K562 (cell line): ENCODE measurements around the gene ERC2. TPM values are rescaled to one million over a fixed set of nuclear protein-coding genes. Genes with fewer than 3 reads are reported as not detected.

Source experiments
- ATAC-seq: fragments of 200-7000 bp; cut with Tn5 transposase; 3 replicates; pipeline ENCODE4 v1.9.1; 2020; ENCODE audit warnings: moderate library complexity
- BruUV-seq: library from RNA; stranded (reverse); fragments of 400-500 nt; replicated peaks from 2 replicates; lab custom pipeline; 2021; lab: Mats Ljungman, UMichigan
- CTCF ChIA-PET: fragments of 300-600 bp; formaldehyde crosslinking; extraction: SDS; loops from one replicate; lab custom pipeline; 2021; ENCODE audit warnings: low intra/inter-chr PET ratio; lab: Yijun Ruan, JAX
- POLR2A ChIA-PET: fragments of 300-600, 350-650 bp; sonication (Branson Sonifier 250); formaldehyde crosslinking; extraction: SDS; loops from one replicate; lab custom pipeline; 2021; ENCODE audit warnings: antibody characterized with exemption, inconsistent platforms; lab: Yijun Ruan, JAX
- DNase-seq, 4 experiments: peaks; one replicate each; pipeline versions ENCODE4 v3.0.0 to v3.0.0-alpha.2; 2011 to 2018; ENCODE audit warnings: low spot score in 3 of 4, mixed read lengths in 3 of 4; ENCODE audit errors: extremely low read depth in 1 of 4
- FAIRE-seq: peaks from 2 replicates; lab custom pipeline; 2011; peaks lifted over from hg19 to GRCh38; lab: Jason Lieb, UNC
- H2AFZ ChIP-seq: 2 replicates; pipeline ENCODE4 v1.6.0; 2011; ENCODE audit warnings: low read depth, low read length, control low read depth, inconsistent platforms
- H3K27ac ChIP-seq: fragments of 200-600 bp; 3 replicates; pipeline ENCODE4 v1.8.0; 2011; ENCODE audit warnings: low read depth, mild to moderate bottlenecking, control low read depth, inconsistent platforms, low read length, moderate library complexity, mixed read lengths; ENCODE audit errors: extremely low read depth
- H3K27me3 ChIP-seq, 2 experiments: fragments of 300-600 bp in 1 of 2; 2 replicates in 1 of 2; 3 replicates in 1 of 2; pipeline versions ENCODE4 v1.6.0 to v1.8.0; 2011; ENCODE audit warnings: inconsistent platforms in 2 of 2, low read length in 2 of 2, mild to moderate bottlenecking in 1 of 2, mixed read lengths in 1 of 2, moderate library complexity in 1 of 2; ENCODE audit not compliant: control insufficient read depth in 2 of 2, insufficient read depth in 2 of 2
- H3K36me3 ChIP-seq: fragments of 300-600 bp; 3 replicates; pipeline ENCODE4 v1.8.0; 2011; ENCODE audit warnings: mild to moderate bottlenecking, low read length, inconsistent platforms; ENCODE audit not compliant: control insufficient read depth, insufficient read depth
- H3K4me1 ChIP-seq, 2 experiments: fragments of 200-600 bp in 1 of 2; replicated peaks in 1 of 2; 2 replicates in 1 of 2; 3 replicates in 1 of 2; pipeline versions ENCODE4 v1.5.1 to v1.8.0; 2011; ENCODE audit warnings: inconsistent platforms in 2 of 2, low read length in 2 of 2, mild to moderate bottlenecking in 1 of 2, mixed read lengths in 1 of 2, moderate library complexity in 1 of 2; ENCODE audit not compliant: control insufficient read depth in 2 of 2, insufficient read depth in 2 of 2
- H3K4me2 ChIP-seq: 2 replicates; pipeline ENCODE4 v1.6.1; 2011; ENCODE audit warnings: low read length, control low read depth, inconsistent platforms, mixed read lengths; ENCODE audit not compliant: insufficient read depth
- H3K4me3 ChIP-seq: fragments of 200-600 bp; sonication (generic), shearing (Covaris generic); 2 replicates; pipeline ENCODE4 v1.5.1; 2016; ENCODE audit warnings: control low read depth, inconsistent platforms
- H3K79me2 ChIP-seq: fragments of 200-600 bp; 3 replicates; pipeline ENCODE4 v1.8.0; 2011; ENCODE audit warnings: low read length, inconsistent platforms; ENCODE audit not compliant: control insufficient read depth, insufficient read depth
- H3K9ac ChIP-seq, 2 experiments: 2 replicates each; pipeline versions ENCODE4 v1.6.0 to v1.6.1; 2011; ENCODE audit warnings: low read depth in 2 of 2, low read length in 2 of 2, control low read depth in 1 of 2, inconsistent platforms in 1 of 2, mild to moderate bottlenecking in 1 of 2, mixed read lengths in 1 of 2; ENCODE audit not compliant: insufficient read depth in 1 of 2
- H3K9me1 ChIP-seq: one replicate; pipeline ENCODE4 v1.6.0; 2011; ENCODE audit warnings: inconsistent platforms, mild to moderate bottlenecking, low read length, moderate library complexity; ENCODE audit not compliant: control insufficient read depth, insufficient read depth
- H3K9me3 ChIP-seq: replicated peaks from 2 replicates; pipeline ENCODE4 v1.5.1; 2011; ENCODE audit warnings: low read depth, low read length, inconsistent platforms; ENCODE audit not compliant: control insufficient read depth, insufficient read depth
- H4K20me1 ChIP-seq: replicated peaks from 2 replicates; pipeline ENCODE4 v1.6.1; 2011; ENCODE audit warnings: low read length, inconsistent platforms, mixed read lengths; ENCODE audit not compliant: control insufficient read depth, insufficient read depth
- CCNT2 ChIP-seq: IDR thresholded peaks from 2 replicates; pipeline ENCODE4 v1.6.1; 2011; ENCODE audit warnings: borderline replicate concordance, low read depth, mild to moderate bottlenecking, moderate library complexity, mixed read lengths, low read length; ENCODE audit not compliant: insufficient read length; ENCODE audit errors: extremely low read depth
- IRF9 ChIP-seq: fragments of 450-650 bp; IDR thresholded peaks from 2 replicates; pipeline ENCODE4 v1.6.1; 2016; ENCODE audit warnings: missing biosample characterization, missing genetic modification characterization
- NONO ChIP-seq, 2 experiments: fragments of 200-400 bp in 1 of 2; fragments of 450-650 bp in 1 of 2; formaldehyde crosslinking in 1 of 2; IDR thresholded peaks; 2 replicates each; pipeline ENCODE4 v1.6.1; 2017; ENCODE audit warnings: low read depth in 2 of 2, mild to moderate bottlenecking in 2 of 2, moderate library complexity in 2 of 2, low read length in 1 of 2
- RBM34 ChIP-seq: fragments of 200-400 bp; formaldehyde crosslinking; IDR thresholded peaks from 2 replicates; pipeline ENCODE4 v1.6.1; 2018; ENCODE audit warnings: low read length, borderline replicate concordance; ENCODE audit not compliant: insufficient read depth
- RNF219 ChIP-seq: fragments of 250-450 bp; sonication (Bioruptor Pico); IDR thresholded peaks from 2 replicates; pipeline ENCODE4 v1.5.0; 2022; ENCODE audit warnings: mild to moderate bottlenecking
- SNRNP70 ChIP-seq: fragments of 200-400 bp; formaldehyde crosslinking; optimal IDR thresholded peaks from 2 replicates; pipeline ENCODE3; 2017; ENCODE audit warnings: low read depth, low read length
- TAF1 ChIP-seq: IDR thresholded peaks from 2 replicates; pipeline ENCODE4 v1.6.1; 2011; ENCODE audit warnings: mild to moderate bottlenecking, low read length, moderate library complexity; ENCODE audit not compliant: insufficient read depth, control insufficient read depth, severe bottlenecking; ENCODE audit errors: extremely low read depth
- TCF15 ChIP-seq: fragments of 250-450 bp; sonication (Bioruptor Pico); IDR thresholded peaks from 2 replicates; pipeline ENCODE4 v1.8.0; 2022; ENCODE audit warnings: moderate library complexity, mild to moderate bottlenecking, inconsistent platforms
- TCFL5 ChIP-seq: fragments of 250-450 bp; sonication (Bioruptor Pico); conservative IDR thresholded peaks from 2 replicates; pipeline ENCODE4 v1.6.1; 2021; ENCODE audit warnings: mild to moderate bottlenecking, moderate library complexity, matching md5 sums
- ZNF134 ChIP-seq: fragments of 250-450 bp; sonication (Bioruptor Pico); conservative IDR thresholded peaks from 2 replicates; pipeline ENCODE4 v1.4.0; 2020
- ZNF253 ChIP-seq: fragments of 250-450 bp; sonication (Bioruptor Pico); conservative IDR thresholded peaks from 2 replicates; pipeline ENCODE4 v1.6.1; 2021; ENCODE audit warnings: mild to moderate bottlenecking
- ZNF740 ChIP-seq, 3 experiments: fragments of 200-800 bp in 1 of 3; sonication (Bioruptor generic) in 1 of 3; sonication (generic) in 1 of 3; formaldehyde crosslinking in 1 of 3; IDR thresholded peaks; 2 replicates each; pipeline versions ENCODE4 v1.6.1 to v1.8.0; 2016 to 2022; ENCODE audit warnings: mild to moderate bottlenecking in 2 of 3, missing compliant biosample characterization in 2 of 3, missing genetic modification characterization in 2 of 3, missing genetic modification reagents in 1 of 3
- in situ Hi-C: fragments of 300-500 bp; cut with MboI; formaldehyde crosslinking; loops from 4 replicates; pipeline ENCODE4 v1.15.0; 2018; ENCODE audit warnings: inconsistent platforms, mixed read lengths
- intact Hi-C: fragments of 100-400 bp; cut with micrococcal nuclease; formaldehyde crosslinking; loops from 2 replicates; pipeline ENCODE4 v1.14.2; 2022
- polyA plus RNA-seq, 8 experiments: library from polyadenylated mRNA; depleted of rRNA in 4 of 8; stranded (reverse) in 5 of 8; unstranded in 3 of 8; fragments of >200 nt; fragmentation: Nextera tagmentation in 2 of 8; fragmentation: Illumina TruSeq in 1 of 8; extraction: Ambion mirVana in 2 of 8; extraction: Trizol in 1 of 8; gene quantifications; 2 replicates each; pipeline versions ENCODE4 v1.2.1 to v1.2.3, GENCODE V29; 2011 to 2014; ENCODE audit warnings: inconsistent platforms in 1 of 8, missing spikeins in 1 of 8
- total RNA-seq, 7 experiments: library from RNA; depleted of rRNA in 6 of 7; stranded (reverse); fragments of >200 nt in 6 of 7; fragmentation: Illumina TruSeq in 2 of 7; extraction: Trizol in 2 of 7; gene quantifications; 2 replicates each; pipeline versions ENCODE4 v1.2.1 to v1.2.3, GENCODE V29; 2011 to 2021; ENCODE audit warnings: low replicate concordance in 1 of 7

The ERC2 gene
- total and polyA plus RNA-seq, 9 of the 15 experiments (the other 6 are each of a cell fraction or from before 2014, with no cell fraction given), result 0.04 to 0.18 (median 0.07) TPM; not detected in 2

- ChIA-PET CTCF (no interaction called here), POLR2A (no interaction called here)
- Histone ChIP-seq H3K36me3 (no peaks in the 10 kb centered on the region), H3K9ac (no peak overlapping the region), H3K27ac (no peak overlapping the region), H3K4me3 (no peak overlapping the region), H3K79me2 (no peaks in the 10 kb centered on the region), H3K9me3 (no peaks in the 10 kb centered on the region), H3K9me1 (no peaks in the 10 kb centered on the region), H3K4me1 (no peaks in the 10 kb centered on the region), H3K27me3 (no peaks in the 10 kb centered on the region), H4K20me1 (no peaks in the 10 kb centered on the region), H3K4me2 (no peak overlapping the region), H2AFZ (no peak overlapping the region)
- in situ Hi-C loops (no loop called here), intact Hi-C loops (no loop called here)
- ATAC-seq (no peak), DNase-seq (no peak), FAIRE-seq (no peak)
- BruUV-seq, result no TSS peak
- TF ChIP-seq TAF1 (no peak), TCFL5 (CRISPR knock-in tag) (no peak), ZNF253 (CRISPR knock-in tag) (no peak), NONO (IDR thresholded peaks at IDR 0.05; ENCODE audit: low read depth in 2 of 2, low read length in 1 of 2) (no peak), TCF15 (no peak), IRF9 (no peak), SNRNP70 (no peak), ZNF740 (CRISPR knock-in tag; IDR thresholded peaks at IDR 0.05) (no peak), ZNF740 (tag; IDR thresholded peaks at IDR 0.05) (no peak), ZNF134 (no peak), CCNT2 (no peak), RBM34 (no peak), RNF219 (CRISPR knock-in tag) (no peak)
Observed at GRCh38 chr3:55876560-55876959, 591.7 kb downstream of the ERC2 start.
